Caco-2 (cell line): ENCODE results near the gene RPL31. TPM values are rescaled to one million over a fixed set of nuclear protein-coding genes. Genes with fewer than 3 reads are reported as not detected.

Source experiments
- BruUV-seq: library from RNA; stranded (reverse); fragments of 400-500 nt; replicated peaks from 2 replicates; lab custom pipeline; 2021; lab: Mats Ljungman, UMichigan
- CTCF ChIA-PET: fragments of 300-600 bp; sonication (Branson Sonifier 250); formaldehyde crosslinking; loops from one replicate; lab custom pipeline; 2022; ENCODE audit warnings: antibody characterized with exemption; lab: Charles Lee
- POLR2A ChIA-PET: fragments of 300-600 bp; sonication (Branson Sonifier 250); formaldehyde crosslinking; loops from one replicate; lab custom pipeline; 2022; ENCODE audit warnings: antibody characterized with exemption; lab: Charles Lee
- DNase-seq, 2 experiments: peaks; one replicate each; pipeline versions ENCODE4 v3.0.0 to v3.0.0-alpha.2; 2020 to 2022
- H3K27me3 ChIP-seq: replicated peaks from 2 replicates; pipeline ENCODE4 v1.6.0; 2011; ENCODE audit warnings: low read length; ENCODE audit not compliant: control insufficient read depth, insufficient read depth
- H3K36me3 ChIP-seq: 2 replicates; pipeline ENCODE4 v1.5.1; 2011; ENCODE audit warnings: low read length; ENCODE audit not compliant: control insufficient read depth, insufficient read depth
- H3K4me1 ChIP-seq: fragments of 250-450 bp; sonication (Bioruptor Pico); 2 replicates; pipeline ENCODE4 v1.5.1; 2020; ENCODE audit warnings: mild to moderate bottlenecking
- H3K4me3 ChIP-seq: 2 replicates; pipeline ENCODE4 v1.5.1; 2011; ENCODE audit warnings: low read depth, mild to moderate bottlenecking, control low read depth, low read length
- H3K9me3 ChIP-seq: fragments of 250-450 bp; sonication (Bioruptor Pico); 2 replicates; pipeline ENCODE4 v1.5.1; 2020; ENCODE audit warnings: mild to moderate bottlenecking, moderate library complexity
- H3K27ac Mint-ChIP-seq: one replicate; pipeline ENCODE4 v1.8.0; 2022; ENCODE audit warnings: mixed read lengths; ENCODE audit not compliant: unreplicated experiment
- H3K27me3 Mint-ChIP-seq: one replicate; pipeline ENCODE4 v1.8.0; 2022; ENCODE audit warnings: mixed read lengths; ENCODE audit not compliant: insufficient read depth, unreplicated experiment
- H3K36me3 Mint-ChIP-seq: one replicate; pipeline ENCODE4 v1.8.0; 2022; ENCODE audit warnings: mild to moderate bottlenecking, mixed read lengths; ENCODE audit not compliant: insufficient read depth, unreplicated experiment
- H3K4me1 Mint-ChIP-seq: one replicate; pipeline ENCODE4 v1.8.0; 2022; ENCODE audit warnings: low read depth, mixed read lengths; ENCODE audit not compliant: unreplicated experiment
- H3K4me3 Mint-ChIP-seq: one replicate; pipeline ENCODE4 v1.8.0; 2022; ENCODE audit warnings: mild to moderate bottlenecking, moderate library complexity, mixed read lengths; ENCODE audit not compliant: unreplicated experiment
- H3K9me3 Mint-ChIP-seq: one replicate; pipeline ENCODE4 v1.8.0; 2022; ENCODE audit warnings: mixed read lengths; ENCODE audit not compliant: unreplicated experiment
- CTCF ChIP-seq, 2 experiments: fragments of 200-600 bp in 1 of 2; IDR thresholded peaks; 1 replicate in 1 of 2; 2 replicates in 1 of 2; pipeline versions ENCODE4 v1.5.1 to v1.8.0; 2011 to 2022; ENCODE audit warnings: antibody characterized with exemption in 1 of 2, control low read depth in 1 of 2, inconsistent platforms in 1 of 2, low read depth in 1 of 2, low read length in 1 of 2, mild to moderate bottlenecking in 1 of 2, moderate library complexity in 1 of 2; ENCODE audit not compliant: insufficient read depth in 1 of 2, severe bottlenecking in 1 of 2, unreplicated experiment in 1 of 2
- intact Hi-C: fragments of 100-400 bp; cut with micrococcal nuclease; formaldehyde crosslinking; loops from one replicate; pipeline ENCODE4 v1.10.0; 2022; ENCODE audit not compliant: unreplicated experiment
- total RNA-seq: library from RNA; stranded (reverse); gene quantifications from 2 replicates; pipeline ENCODE4 v1.2.3, GENCODE V29; 2022

The RPL31 gene
- total RNA-seq, 1 experiment from 2014 or later: 2,026 TPM

DNA sequence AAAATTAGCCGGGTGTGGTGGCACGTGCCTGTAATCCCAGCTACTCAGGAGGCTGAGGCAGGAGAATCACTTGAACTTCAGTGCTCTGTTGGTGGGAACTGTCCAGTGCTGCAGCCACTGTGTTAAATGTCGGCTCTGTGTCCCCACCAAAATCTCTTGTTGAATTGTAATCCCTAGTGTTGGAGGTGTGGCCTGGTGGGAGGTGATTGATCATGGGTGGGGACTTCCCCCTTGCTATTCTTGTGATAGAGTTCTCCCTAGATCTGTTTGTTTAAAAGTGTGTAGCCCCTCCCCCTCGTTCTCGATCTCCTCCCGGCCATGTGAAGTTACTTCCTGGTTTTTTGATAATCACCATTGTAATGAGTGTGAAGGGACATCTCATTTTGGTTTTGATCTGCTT lies 9.8 kb upstream of the RPL31 start:
- no peaks in the 10 kb centered on the region for H3K27me3 ChIP-seq
- POLR2A ChIA-PET: no interaction called here
- TF ChIP-seq CTCF (IDR thresholded peaks at IDR 0.05; ENCODE audit: insufficient read depth in 1 of 2, low read depth in 1 of 2, low read length in 1 of 2, severe bottlenecking in 1 of 2, unreplicated experiment in 1 of 2): no peak
- no peaks in the 10 kb centered on the region for H3K36me3 Mint-ChIP-seq
- H3K36me3 ChIP-seq: no peaks in the 10 kb centered on the region
- H3K4me3 Mint-ChIP-seq: no peak overlapping the region
- no peak for DNase-seq
- CTCF ChIA-PET: no interaction called here
- intact Hi-C loops: no loop called here
- no peaks in the 10 kb centered on the region for H3K4me1 Mint-ChIP-seq
- H3K27me3 Mint-ChIP-seq: no peaks in the 10 kb centered on the region
- H3K9me3 Mint-ChIP-seq: no peaks in the 10 kb centered on the region
- BruUV-seq: no TSS peak
- H3K27ac Mint-ChIP-seq: no peak overlapping the region
- H3K9me3 ChIP-seq: no peaks in the 10 kb centered on the region
- H3K4me3 ChIP-seq: no peak overlapping the region
- no peaks in the 10 kb centered on the region for H3K4me1 ChIP-seq

GRCh38 chr2:100993294-100993693 lies 8.8 kb upstream of the RPL31 start:
- Histone ChIP-seq H3K9me3 (no peaks in the 10 kb centered on the region), H3K36me3 (no peaks in the 10 kb centered on the region), H3K4me1 (no peaks in the 10 kb centered on the region), H3K4me3 (no peak overlapping the region), H3K27me3 (no peaks in the 10 kb centered on the region)
- no peak overlapping the region for H3K4me3 Mint-ChIP-seq
- ChIA-PET POLR2A (no interaction called here), CTCF (no interaction called here)
- H3K9me3 Mint-ChIP-seq: no peaks in the 10 kb centered on the region
- intact Hi-C loops: no loop called here
- no peaks in the 10 kb centered on the region for H3K4me1 Mint-ChIP-seq
- H3K36me3 Mint-ChIP-seq: no peaks in the 10 kb centered on the region
- no peak for DNase-seq
- H3K27me3 Mint-ChIP-seq: no peaks in the 10 kb centered on the region
- TF ChIP-seq CTCF (IDR thresholded peaks at IDR 0.05; ENCODE audit: insufficient read depth in 1 of 2, low read depth in 1 of 2, low read length in 1 of 2, severe bottlenecking in 1 of 2, unreplicated experiment in 1 of 2): no peak
- no peak overlapping the region for H3K27ac Mint-ChIP-seq
- BruUV-seq: no TSS peak

DNA sequence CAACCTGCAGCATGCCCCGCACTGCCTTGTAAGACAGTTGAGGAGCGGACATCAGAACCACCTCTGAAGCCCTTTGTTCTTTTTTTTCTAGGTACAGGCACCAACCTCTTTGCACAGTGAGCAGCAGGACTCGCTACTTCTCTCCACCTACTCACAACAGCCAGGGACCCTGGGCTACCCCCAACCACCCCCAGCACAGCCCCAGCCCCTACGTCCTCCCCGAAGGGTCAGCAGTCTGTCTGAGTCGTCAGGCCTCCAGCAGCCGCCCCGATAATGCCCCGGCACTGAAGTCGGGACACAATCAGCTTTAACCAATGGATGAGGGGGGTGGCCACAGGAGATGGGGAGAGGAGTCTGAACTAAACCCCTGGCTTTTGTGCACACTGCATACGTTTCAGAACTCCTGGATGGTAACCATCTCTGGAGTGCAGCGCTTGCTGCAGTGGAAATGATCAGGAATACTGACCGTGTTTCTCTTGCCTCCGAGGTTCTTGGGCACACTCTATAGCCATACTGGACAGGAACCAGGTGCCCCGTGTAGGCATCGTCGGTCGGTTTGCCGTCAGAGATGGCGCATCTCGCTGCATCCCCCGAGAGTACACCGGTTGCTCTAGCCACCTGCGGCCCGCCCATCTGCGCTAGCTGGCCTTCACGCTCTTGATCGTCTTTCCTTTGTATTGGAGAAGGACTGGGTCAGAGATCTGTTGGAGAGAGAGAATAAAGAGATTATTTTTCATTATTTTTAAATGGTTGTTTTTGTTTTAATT lies 6.6 kb upstream of the RPL31 start:
- no TSS peak for BruUV-seq
- Histone ChIP-seq H3K36me3 (no peaks in the 10 kb centered on the region), H3K4me3 (no peak overlapping the region), H3K9me3 (no peaks in the 10 kb centered on the region), H3K27me3 (no peaks in the 10 kb centered on the region), H3K4me1 (no peaks in the 10 kb centered on the region)
- Mint-ChIP-seq H3K4me3 (no peak overlapping the region), H3K36me3 (no peaks in the 10 kb centered on the region), H3K4me1 (no peaks in the 10 kb centered on the region), H3K27ac (no peak overlapping the region), H3K27me3 (no peaks in the 10 kb centered on the region), H3K9me3 (no peaks in the 10 kb centered on the region)
- ChIA-PET POLR2A (interaction anchor here (0.6 kb wide), 1 partner anchor 158 kb away, joined by 4 read pairs; no protein-coding TSS in a partner anchor), CTCF (no interaction called here)
- no peak for TF ChIP-seq CTCF (IDR thresholded peaks at IDR 0.05; ENCODE audit: insufficient read depth in 1 of 2, low read depth in 1 of 2, low read length in 1 of 2, severe bottlenecking in 1 of 2, unreplicated experiment in 1 of 2)
- intact Hi-C loops: no loop called here
- no peak for DNase-seq
